ENCODE results near the gene ZBTB7B. TPM values are rescaled to one million over a fixed set of nuclear protein-coding genes. Genes with fewer than 3 reads are reported as not detected.
A peak's percentile ranks its signal among the peaks of the same experiment; 100 is the strongest.

ZBTB7B gene
- total and polyA plus RNA-seq, 9 of the 15 experiments (the other 6 are each of a cell fraction or from before 2014, with no cell fraction given) = 0.04 to 46.5 (median 15.2) TPM

- TF ChIP-seq FOXP4 (CRISPR knock-in tag; IDR thresholded peaks at IDR 0.05; ENCODE audit: borderline replicate concordance) (no peak), MLLT1 (IDR thresholded peaks at IDR 0.05) (peak; percentile 22 to 99; a peak in 2 of 4 replicates), ZNF444 (CRISPR knock-in tag; IDR thresholded peaks at IDR 0.05) (no peak), KDM4B (IDR thresholded peaks at IDR 0.05; ENCODE audit: borderline replicate concordance in 2 of 2, low read depth in 1 of 2) (0 out of 4 replicates have a peak, but pooled peaks of 1 of the 2 experiments have one; percentile 27), SLC30A9 (CRISPR knock-in tag; IDR thresholded peaks at IDR 0.05) (no peak), GABPA (tag; conservative IDR thresholded peaks at IDR 0.05; ENCODE audit: low read depth) (peak; percentile 97), MCM7 (IDR thresholded peaks at IDR 0.05) (no peak; a peak in 1 of 4 replicates), PHF20 (IDR thresholded peaks at IDR 0.05; ENCODE audit: partially characterized antibody) (peak; percentile 67), REST (IDR thresholded peaks at IDR 0.05; ENCODE audit: borderline replicate concordance) (peak; percentile 58), REST (CRISPR knock-in tag; IDR thresholded peaks at IDR 0.05; ENCODE audit: low read depth) (no peak)
Observed at GRCh38 chr1:154982897-154983648, 19.5 kb upstream of the ZBTB7B start, which contains the start of gene FLAD1 (continued).

Data from K562 (cell line).